ENCODE results near the gene VAV3.

Gene VAV3

GRCh38 chr1:107795994-107796393 lies 169.0 kb downstream of the VAV3 start:
- peak overlapping the region; percentile 62 for H3K4me3 ChIP-seq (ENCODE audit: low read length)
- 0 out of 2 replicates have a peak, but pooled peaks cover 6% of the 10 kb centered on the region for H3K36me3 ChIP-seq (ENCODE audit: control insufficient read depth, low read length)
- peak overlapping the region; percentile 81 for H3K27ac ChIP-seq (ENCODE audit: low read depth, low read length)
- peaks cover 85% of the 10 kb centered on the region for H3K4me1 ChIP-seq (ENCODE audit: control insufficient read depth, low read length)
- peaks cover 6% of the 10 kb centered on the region; the same call in 1 of the 2 replicates for H3K9me3 ChIP-seq (ENCODE audit: control insufficient read depth, insufficient read depth, low read length)
- H3K4me2 ChIP-seq (ENCODE audit: low read length): peak overlapping the region; percentile 83
- H3K27me3 ChIP-seq (ENCODE audit: control insufficient read depth, low read length): no peaks in the 10 kb centered on the region
- TF ChIP-seq CTCF (IDR thresholded peaks at IDR 0.05; ENCODE audit: low read depth, low read length, poor library complexity, severe bottlenecking): no peak
- H3F3A ChIP-seq (ENCODE audit: control insufficient read depth, insufficient read depth): peaks cover 20% of the 10 kb centered on the region; the same call in 1 of the 2 replicates
- no peaks in the 10 kb centered on the region for H3K79me2 ChIP-seq (ENCODE audit: control insufficient read depth, low read length)
- H3K9me2 ChIP-seq (replicated peaks; ENCODE audit: control insufficient read depth, low read length): no peaks in the 10 kb centered on the region
- H4K20me1 ChIP-seq (ENCODE audit: control insufficient read depth, insufficient read depth, low read depth, low read length): no peaks in the 10 kb centered on the region

- Histone ChIP-seq H3K27ac (ENCODE audit: low read depth, low read length) (peak overlapping the region; percentile 81), H3K9me2 (replicated peaks; ENCODE audit: control insufficient read depth, low read length) (no peaks in the 10 kb centered on the region), H3K27me3 (ENCODE audit: control insufficient read depth, low read length) (no peaks in the 10 kb centered on the region), H3K4me2 (ENCODE audit: low read length) (peak overlapping the region; percentile 83), H3K79me2 (ENCODE audit: control insufficient read depth, low read length) (no peaks in the 10 kb centered on the region), H3F3A (ENCODE audit: control insufficient read depth, insufficient read depth) (peaks cover 20% of the 10 kb centered on the region; the same call in 1 of the 2 replicates), H3K36me3 (ENCODE audit: control insufficient read depth, low read length) (0 out of 2 replicates have a peak, but pooled peaks cover 6% of the 10 kb centered on the region), H4K20me1 (ENCODE audit: control insufficient read depth, insufficient read depth, low read depth, low read length) (no peaks in the 10 kb centered on the region), H3K9me3 (ENCODE audit: control insufficient read depth, insufficient read depth, low read length) (no peaks in the 10 kb centered on the region; the same call in 1 of the 2 replicates), H3K4me1 (ENCODE audit: control insufficient read depth, low read length) (peaks cover 85% of the 10 kb centered on the region), H3K4me3 (ENCODE audit: low read length) (peak overlapping the region; percentile 62)
- TF ChIP-seq EZH2phosphoT487 (IDR thresholded peaks at IDR 0.05; ENCODE audit: borderline replicate concordance, low read length): no peak
- peak; percentile 10 for TF ChIP-seq CTCF (IDR thresholded peaks at IDR 0.05; ENCODE audit: low read depth, low read length, poor library complexity, severe bottlenecking)
These were observed 169.5 kb downstream of the VAV3 start for GRCh38 chr1:107795441-107795840.

GRCh38 chr1:107794571-107794970 lies 170.4 kb downstream of the VAV3 start:
- Histone ChIP-seq H3F3A (ENCODE audit: control insufficient read depth, insufficient read depth) (peaks cover 20% of the 10 kb centered on the region; the same call in 1 of the 2 replicates), H3K9me3 (ENCODE audit: control insufficient read depth, insufficient read depth, low read length) (no peaks in the 10 kb centered on the region), H3K79me2 (ENCODE audit: control insufficient read depth, low read length) (no peaks in the 10 kb centered on the region), H3K4me2 (ENCODE audit: low read length) (peak overlapping the region; percentile 83), H3K27me3 (ENCODE audit: control insufficient read depth, low read length) (no peaks in the 10 kb centered on the region), H3K27ac (ENCODE audit: low read depth, low read length) (peak overlapping the region; percentile 81), H3K4me1 (ENCODE audit: control insufficient read depth, low read length) (peaks cover 87% of the 10 kb centered on the region), H3K4me3 (ENCODE audit: low read length) (peak overlapping the region; percentile 62), H4K20me1 (ENCODE audit: control insufficient read depth, insufficient read depth, low read depth, low read length) (no peaks in the 10 kb centered on the region), H3K36me3 (ENCODE audit: control insufficient read depth, low read length) (0 out of 2 replicates have a peak, but pooled peaks cover 6% of the 10 kb centered on the region), H3K9me2 (replicated peaks; ENCODE audit: control insufficient read depth, low read length) (no peaks in the 10 kb centered on the region)
- TF ChIP-seq CTCF (IDR thresholded peaks at IDR 0.05; ENCODE audit: low read depth, low read length, poor library complexity, severe bottlenecking) (no peak), EZH2phosphoT487 (IDR thresholded peaks at IDR 0.05; ENCODE audit: borderline replicate concordance, low read length) (no peak)
